Progenitor cell of endocrine pancreas (in vitro differentiated cells): Measurements from ENCODE around the gene UFC1. TPM values are rescaled to one million over a fixed set of nuclear protein-coding genes. Genes with fewer than 3 reads are reported as not detected.
A peak's percentile ranks its signal among the peaks of the same experiment; 100 is the strongest.

Experiments
- DNase-seq: peaks from one replicate; pipeline ENCODE4 v3.0.0; 2021; ENCODE audit warnings: low spot score; ENCODE audit not compliant: unreplicated experiment
- H3K27ac Mint-ChIP-seq: 2 replicates; pipeline ENCODE4 v1.8.0; 2021; ENCODE audit warnings: mild to moderate bottlenecking, moderate library complexity, mixed read lengths
- H3K27me3 Mint-ChIP-seq: 2 replicates; pipeline ENCODE4 v1.8.0; 2021; ENCODE audit warnings: mixed read lengths
- H3K36me3 Mint-ChIP-seq: 2 replicates; pipeline ENCODE4 v1.8.0; 2022; ENCODE audit warnings: mixed read lengths; ENCODE audit not compliant: insufficient read depth
- H3K4me1 Mint-ChIP-seq: 2 replicates; pipeline ENCODE4 v1.8.0; 2021; ENCODE audit warnings: low read depth, mixed read lengths
- H3K4me3 Mint-ChIP-seq: 2 replicates; pipeline ENCODE4 v1.8.0; 2021; ENCODE audit warnings: low read depth, mild to moderate bottlenecking, moderate library complexity, mixed read lengths
- H3K9me3 Mint-ChIP-seq: 2 replicates; pipeline ENCODE4 v1.8.0; 2021; ENCODE audit warnings: low read depth, mixed read lengths
- long read RNA-seq: library from polyadenylated mRNA; unstranded; transcript quantifications from one replicate; pipeline ENCODE4 v2.0.0, GENCODE V29; 2020
- total RNA-seq: library from RNA; stranded (reverse); gene quantifications from 2 replicates; pipeline ENCODE4 v1.2.1, GENCODE V29; 2021
- TF ChIP-seq, protein P1 (sequence below): fragments of 200-600 bp; sonication (generic); IDR thresholded peaks from one replicate; pipeline ENCODE4 v1.5.0; 2021; ENCODE audit warnings: antibody characterized with exemption, mild to moderate bottlenecking; ENCODE audit not compliant: unreplicated experiment

Gene UFC1
- total RNA-seq = 139 and 150 TPM in 2 replicates
- long read RNA-seq, transcript UFC1-201 (6 exons, 1,114 nt) = major isoform, 59 of 71 reads
- long read RNA-seq, partial matches to known transcripts = 2 of 71 reads
- long read RNA-seq, other reads (novel, unspliced or antisense) = 5 of 71 reads

- Mint-ChIP-seq H3K4me3 (peak within 1 kb of the TSS; percentile 93), H3K27me3 (no peaks in the 10 kb centered on the region), H3K36me3 (peaks cover 9% of the 10 kb centered on the region), H3K9me3 (no peaks in the 10 kb centered on the region), H3K4me1 (peaks cover 9% of the 10 kb centered on the region), H3K27ac (peak within 1 kb of the TSS; percentile 100)
- DNase-seq = peak; percentile 32
- TF ChIP-seq, protein P1, sequence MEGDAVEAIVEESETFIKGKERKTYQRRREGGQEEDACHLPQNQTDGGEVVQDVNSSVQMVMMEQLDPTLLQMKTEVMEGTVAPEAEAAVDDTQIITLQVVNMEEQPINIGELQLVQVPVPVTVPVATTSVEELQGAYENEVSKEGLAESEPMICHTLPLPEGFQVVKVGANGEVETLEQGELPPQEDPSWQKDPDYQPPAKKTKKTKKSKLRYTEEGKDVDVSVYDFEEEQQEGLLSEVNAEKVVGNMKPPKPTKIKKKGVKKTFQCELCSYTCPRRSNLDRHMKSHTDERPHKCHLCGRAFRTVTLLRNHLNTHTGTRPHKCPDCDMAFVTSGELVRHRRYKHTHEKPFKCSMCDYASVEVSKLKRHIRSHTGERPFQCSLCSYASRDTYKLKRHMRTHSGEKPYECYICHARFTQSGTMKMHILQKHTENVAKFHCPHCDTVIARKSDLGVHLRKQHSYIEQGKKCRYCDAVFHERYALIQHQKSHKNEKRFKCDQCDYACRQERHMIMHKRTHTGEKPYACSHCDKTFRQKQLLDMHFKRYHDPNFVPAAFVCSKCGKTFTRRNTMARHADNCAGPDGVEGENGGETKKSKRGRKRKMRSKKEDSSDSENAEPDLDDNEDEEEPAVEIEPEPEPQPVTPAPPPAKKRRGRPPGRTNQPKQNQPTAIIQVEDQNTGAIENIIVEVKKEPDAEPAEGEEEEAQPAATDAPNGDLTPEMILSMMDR = no peak
Observed at GRCh38 chr1:161153682-161154337, at the start of gene UFC1. Gene UFC1 (plus strand): TSS chr1:161153978. CDS start chr1:161153998, 20 bp downstream.

- Mint-ChIP-seq H3K27ac (no peak overlapping the region), H3K4me1 (no peaks in the 10 kb centered on the region), H3K4me3 (no peak overlapping the region), H3K36me3 (peaks cover 8% of the 10 kb centered on the region), H3K27me3 (no peaks in the 10 kb centered on the region), H3K9me3 (no peaks in the 10 kb centered on the region)
- TF ChIP-seq, protein P1 = no peak
- no peak for DNase-seq
Observed at GRCh38 chr1:161106431-161106830, 47.3 kb upstream of the UFC1 start.

DNA sequence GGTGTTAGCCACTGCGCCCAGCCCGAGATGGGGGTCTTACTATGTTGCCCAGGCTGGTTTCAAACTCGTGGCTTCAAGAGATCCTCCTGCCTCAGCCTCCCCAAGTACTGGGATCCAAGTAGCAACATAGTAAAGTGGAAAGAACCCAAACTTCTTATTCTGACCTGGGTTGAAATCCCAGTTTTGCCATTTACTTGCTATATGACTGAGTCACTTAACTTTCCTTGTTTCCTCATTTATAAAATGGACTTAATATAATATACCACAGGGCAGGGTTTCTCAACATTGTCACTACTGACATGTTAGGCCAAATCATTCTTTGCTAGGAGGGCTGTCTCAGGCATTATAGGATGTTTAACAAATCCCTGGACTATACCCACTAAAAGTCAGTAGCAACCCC is 42.7 kb upstream of the UFC1 start:
- H3K4me3 Mint-ChIP-seq = no peak overlapping the region
- H3K36me3 Mint-ChIP-seq = peaks cover 1% of the 10 kb centered on the region
- no peaks in the 10 kb centered on the region for H3K9me3 Mint-ChIP-seq
- no peak overlapping the region for H3K27ac Mint-ChIP-seq
- no peaks in the 10 kb centered on the region for H3K4me1 Mint-ChIP-seq
- H3K27me3 Mint-ChIP-seq = no peaks in the 10 kb centered on the region
- TF ChIP-seq, protein P1 = no peak
- DNase-seq = no peak

DNA sequence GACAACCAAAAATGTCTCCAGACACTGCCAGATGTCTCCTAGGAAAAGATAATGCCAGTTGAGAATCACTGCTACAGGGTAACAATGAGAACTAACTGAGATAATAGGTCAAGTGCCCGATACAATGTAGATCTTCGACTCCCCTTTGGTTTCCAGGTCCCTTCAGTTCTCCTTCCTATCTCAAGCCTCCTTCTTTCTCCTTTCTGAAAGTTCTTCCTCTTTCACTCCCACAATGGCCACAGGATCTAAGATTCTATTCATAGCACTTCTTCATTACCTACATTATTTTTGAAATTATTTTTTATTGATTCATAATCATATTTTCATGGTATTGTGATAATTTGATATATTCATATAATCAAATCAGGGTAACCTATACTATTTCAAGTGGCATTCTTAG is 42.3 kb upstream of the UFC1 start:
- Mint-ChIP-seq H3K36me3 (peaks cover 1% of the 10 kb centered on the region), H3K27ac (no peak overlapping the region), H3K9me3 (no peaks in the 10 kb centered on the region), H3K27me3 (no peaks in the 10 kb centered on the region), H3K4me1 (peaks cover 3% of the 10 kb centered on the region), H3K4me3 (no peak overlapping the region)
- TF ChIP-seq, protein P1 = no peak
- DNase-seq = no peak

GRCh38 chr1:161113915-161114314 is 39.9 kb upstream of the UFC1 start:
- Mint-ChIP-seq H3K4me1 (peaks cover 16% of the 10 kb centered on the region), H3K4me3 (no peak overlapping the region), H3K36me3 (no peaks in the 10 kb centered on the region), H3K27me3 (no peaks in the 10 kb centered on the region), H3K27ac (no peak overlapping the region), H3K9me3 (no peaks in the 10 kb centered on the region)
- DNase-seq = no peak
- TF ChIP-seq, protein P1 = no peak
